Measurements from ENCODE around the gene DHRS2. TPM values are rescaled to one million over a fixed set of nuclear protein-coding genes. Genes with fewer than 3 reads are reported as not detected.

DHRS2 gene
- total RNA-seq, 4 donors from 2014 or later = not detected

DNA sequence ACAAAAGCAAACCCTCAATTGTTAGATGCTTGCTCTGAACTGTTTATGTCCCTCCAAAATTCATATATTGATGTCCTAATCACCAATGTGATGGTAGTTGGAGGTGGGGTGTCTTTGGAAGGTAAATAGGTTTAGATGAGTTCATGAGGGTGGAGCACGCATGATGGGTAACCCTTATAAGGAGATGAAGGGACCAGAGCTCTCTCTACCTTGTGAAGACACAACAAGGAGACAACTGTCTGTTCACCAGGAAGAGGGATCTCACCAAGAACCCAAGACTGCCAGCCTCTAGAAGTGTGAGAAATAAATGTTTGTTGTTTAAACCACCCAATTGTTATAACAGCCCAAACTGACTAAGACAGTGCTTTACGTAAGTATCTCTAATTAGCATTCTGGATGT lies 27.0 kb downstream of the DHRS2 start:
- no peak overlapping the region for H3K27ac ChIP-seq
- no peaks in the 10 kb centered on the region for H3K4me1 ChIP-seq
- H3K9me3 ChIP-seq = no peaks in the 10 kb centered on the region
- intact Hi-C loops (cut with DNase I; ENCODE audit: low total_unique reads) (no loop called here), in situ Hi-C loops (cut with MboI; ENCODE audit: low pct_ligation_motif_present in 1 of 4, low pct_unique_long_range_greater_than_20kb in 1 of 4, low sequenced_read_pairs in 3 of 4) (no loop called here)
- 85 to 100% methylated on average over 2 of the region's 2 CpGs for WGBS, 2 donors (ENCODE audit: low coverage in 1 of 2)
- H3K36me3 ChIP-seq = no peaks in the 10 kb centered on the region
- H3K27me3 ChIP-seq = no peaks in the 10 kb centered on the region
- no peak overlapping the region for H3K4me3 ChIP-seq
- TF ChIP-seq POLR2A (IDR thresholded peaks at IDR 0.05) = no peak
- no peak for TF ChIP-seq POLR2AphosphoS5 (IDR thresholded peaks at IDR 0.05)
- TF ChIP-seq, protein P1, sequence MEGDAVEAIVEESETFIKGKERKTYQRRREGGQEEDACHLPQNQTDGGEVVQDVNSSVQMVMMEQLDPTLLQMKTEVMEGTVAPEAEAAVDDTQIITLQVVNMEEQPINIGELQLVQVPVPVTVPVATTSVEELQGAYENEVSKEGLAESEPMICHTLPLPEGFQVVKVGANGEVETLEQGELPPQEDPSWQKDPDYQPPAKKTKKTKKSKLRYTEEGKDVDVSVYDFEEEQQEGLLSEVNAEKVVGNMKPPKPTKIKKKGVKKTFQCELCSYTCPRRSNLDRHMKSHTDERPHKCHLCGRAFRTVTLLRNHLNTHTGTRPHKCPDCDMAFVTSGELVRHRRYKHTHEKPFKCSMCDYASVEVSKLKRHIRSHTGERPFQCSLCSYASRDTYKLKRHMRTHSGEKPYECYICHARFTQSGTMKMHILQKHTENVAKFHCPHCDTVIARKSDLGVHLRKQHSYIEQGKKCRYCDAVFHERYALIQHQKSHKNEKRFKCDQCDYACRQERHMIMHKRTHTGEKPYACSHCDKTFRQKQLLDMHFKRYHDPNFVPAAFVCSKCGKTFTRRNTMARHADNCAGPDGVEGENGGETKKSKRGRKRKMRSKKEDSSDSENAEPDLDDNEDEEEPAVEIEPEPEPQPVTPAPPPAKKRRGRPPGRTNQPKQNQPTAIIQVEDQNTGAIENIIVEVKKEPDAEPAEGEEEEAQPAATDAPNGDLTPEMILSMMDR (IDR thresholded peaks at IDR 0.05) = no peak
- no peak for TF ChIP-seq EP300 (IDR thresholded peaks at IDR 0.05; ENCODE audit: low read depth)
- no peak for DNase-seq

DNA sequence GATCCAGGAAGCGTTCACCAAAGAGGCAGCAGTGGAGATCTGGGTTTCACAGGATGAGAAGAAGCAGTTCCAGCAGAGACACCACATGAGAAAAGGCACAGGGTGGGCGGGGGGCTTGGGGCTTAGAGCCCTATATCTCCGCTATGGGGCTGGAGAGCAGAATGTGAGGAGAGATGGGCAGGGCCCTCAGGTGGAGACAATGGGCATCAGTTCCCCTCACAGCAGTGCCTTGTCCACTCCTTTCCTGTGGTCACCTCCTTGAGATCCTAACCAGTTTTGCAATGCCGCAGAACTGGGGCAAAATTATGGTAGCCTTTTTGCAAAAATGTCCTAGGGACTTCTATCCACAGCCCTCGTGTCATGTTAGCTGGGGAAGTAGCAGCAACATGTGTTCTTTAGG lies 27.5 kb downstream of the DHRS2 start:
- Histone ChIP-seq H3K27me3 (no peaks in the 10 kb centered on the region), H3K36me3 (no peaks in the 10 kb centered on the region), H3K27ac (no peak overlapping the region), H3K4me1 (no peaks in the 10 kb centered on the region), H3K9me3 (no peaks in the 10 kb centered on the region), H3K4me3 (no peak overlapping the region)
- 0 to 75% methylated on average over 1 to 5 of the region's 5 CpGs for WGBS, 2 donors (ENCODE audit: low coverage in 1 of 2)
- in situ Hi-C loops (cut with MboI; ENCODE audit: low pct_ligation_motif_present in 1 of 4, low pct_unique_long_range_greater_than_20kb in 1 of 4, low sequenced_read_pairs in 3 of 4) (no loop called here), intact Hi-C loops (cut with DNase I; ENCODE audit: low total_unique reads) (no loop called here)
- no peak for DNase-seq
- TF ChIP-seq POLR2A (IDR thresholded peaks at IDR 0.05) (no peak), POLR2AphosphoS5 (IDR thresholded peaks at IDR 0.05) (no peak), EP300 (IDR thresholded peaks at IDR 0.05; ENCODE audit: low read depth) (no peak)
- TF ChIP-seq, protein P1 (IDR thresholded peaks at IDR 0.05) = no peak

DNA sequence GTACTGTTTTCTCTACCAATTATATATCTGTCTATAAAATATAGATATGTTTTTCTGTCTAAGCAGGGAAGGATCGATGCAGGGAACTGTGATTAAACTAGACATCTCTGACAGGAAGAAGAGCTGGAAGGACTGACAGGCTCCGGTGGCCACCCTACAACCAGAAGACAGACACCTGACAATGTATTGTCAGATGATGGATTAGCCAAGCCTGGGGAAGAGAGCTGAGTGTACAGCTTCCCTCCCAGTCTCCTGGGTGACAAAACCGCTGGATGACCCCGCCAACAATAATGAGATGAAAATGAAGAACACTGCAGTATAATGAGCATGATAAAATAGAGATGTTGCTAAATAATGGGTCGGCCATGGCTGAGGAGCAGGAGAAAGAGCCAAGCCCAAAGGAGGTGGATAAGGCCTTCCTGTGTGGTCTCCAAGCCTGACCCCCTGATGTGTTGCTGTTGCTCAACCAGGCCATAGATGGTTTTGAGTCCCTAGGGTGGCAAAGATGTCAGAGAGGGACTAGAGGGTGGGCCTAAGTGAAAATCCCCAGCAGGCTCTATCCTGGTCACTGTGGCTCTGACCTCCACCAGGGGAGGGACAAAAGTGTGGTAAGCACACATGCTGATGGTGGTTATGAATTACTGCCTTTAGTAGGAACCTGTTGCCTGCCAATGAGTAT lies 28.2 kb downstream of the DHRS2 start:
- WGBS, 2 donors (ENCODE audit: low coverage in 1 of 2) = 72 to 83% methylated on average over 4 to 5 of the region's 5 CpGs
- H3K36me3 ChIP-seq = no peaks in the 10 kb centered on the region

DNA sequence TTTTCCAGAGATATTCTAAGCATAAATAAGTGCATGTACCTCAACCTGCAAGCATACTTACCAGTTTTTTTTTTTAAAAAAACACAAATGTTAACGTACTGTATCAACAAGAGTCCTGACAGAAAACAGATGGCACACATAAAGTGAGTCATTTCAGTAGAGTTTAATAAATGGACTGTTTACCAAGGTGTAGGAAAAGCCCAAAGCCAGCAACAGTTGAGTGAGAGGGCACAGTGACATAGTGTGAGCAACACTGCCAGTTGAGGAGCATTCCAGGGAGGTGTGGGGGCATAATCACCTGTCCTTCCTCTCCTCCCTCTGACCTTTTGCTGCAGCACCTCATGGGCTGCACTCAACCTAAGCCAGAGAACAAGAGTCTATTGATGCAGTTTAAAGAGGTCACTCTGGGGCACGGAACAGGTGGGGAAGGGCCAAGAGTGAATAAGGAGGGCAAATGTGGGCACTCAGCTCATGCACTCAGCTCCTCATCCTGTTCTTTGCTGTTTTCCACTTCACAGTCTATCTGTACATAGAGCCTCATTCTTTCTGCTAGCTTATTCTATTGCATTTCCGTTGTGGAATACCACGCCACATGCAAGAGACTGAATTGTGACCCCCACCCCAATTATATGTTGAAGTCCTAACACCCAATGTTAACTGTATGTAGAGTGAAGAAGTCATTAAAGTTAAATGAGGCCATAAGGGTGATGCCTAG lies 29.3 kb downstream of the DHRS2 start:
- no peaks in the 10 kb centered on the region for H3K4me1 ChIP-seq
- TF ChIP-seq, protein P1 (IDR thresholded peaks at IDR 0.05) = no peak
- TF ChIP-seq POLR2AphosphoS5 (IDR thresholded peaks at IDR 0.05) (no peak), EP300 (IDR thresholded peaks at IDR 0.05; ENCODE audit: low read depth) (no peak), POLR2A (IDR thresholded peaks at IDR 0.05) (no peak)
- H3K9me3 ChIP-seq = no peaks in the 10 kb centered on the region
- no peaks in the 10 kb centered on the region for H3K36me3 ChIP-seq
- intact Hi-C loops (cut with DNase I; ENCODE audit: low total_unique reads) = no loop called here
- H3K27me3 ChIP-seq = no peaks in the 10 kb centered on the region
- H3K4me3 ChIP-seq = no peak overlapping the region
- WGBS, 2 donors (ENCODE audit: low coverage in 1 of 2) = 23 to 28% methylated on average over 4 of the region's 4 CpGs
- in situ Hi-C loops (cut with MboI; ENCODE audit: low pct_ligation_motif_present in 1 of 4, low pct_unique_long_range_greater_than_20kb in 1 of 4, low sequenced_read_pairs in 3 of 4) = no loop called here
- DNase-seq = no peak
- H3K27ac ChIP-seq = no peak overlapping the region

More for the DNA sequence above, 28.2 kb downstream of the DHRS2 start:
- TF ChIP-seq POLR2AphosphoS5 (IDR thresholded peaks at IDR 0.05) (no peak), EP300 (IDR thresholded peaks at IDR 0.05; ENCODE audit: low read depth) (no peak)
- TF ChIP-seq, protein P1 (IDR thresholded peaks at IDR 0.05) = no peak
- intact Hi-C loops (cut with DNase I; ENCODE audit: low total_unique reads) (no loop called here), in situ Hi-C loops (cut with MboI; ENCODE audit: low pct_ligation_motif_present in 1 of 4, low pct_unique_long_range_greater_than_20kb in 1 of 4, low sequenced_read_pairs in 3 of 4) (no loop called here)
- Histone ChIP-seq H3K4me1 (no peaks in the 10 kb centered on the region), H3K4me3 (no peak overlapping the region), H3K27me3 (no peaks in the 10 kb centered on the region), H3K9me3 (no peaks in the 10 kb centered on the region), H3K27ac (no peak overlapping the region)
- DNase-seq = no peak
